Forelimb muscle (tissue), 1 donor: ENCODE data around the gene DDR1. TPM values are rescaled to one million over a fixed set of nuclear protein-coding genes. Genes with fewer than 3 reads are reported as not detected.

Experiments used
- DNase-seq: peaks from one replicate; pipeline ENCODE4 v3.0.0-alpha.2; 2013; ENCODE audit warnings: low read depth
- polyA plus RNA-seq: library from polyadenylated mRNA; unstranded; fragments of 120-200 nt; gene quantifications from one replicate; pipeline ENCODE4 v1.2.1, GENCODE V29; 2013; ENCODE audit not compliant: insufficient read length

DDR1 gene
- polyA plus RNA-seq, 1 donor = 65.4 TPM

DNA sequence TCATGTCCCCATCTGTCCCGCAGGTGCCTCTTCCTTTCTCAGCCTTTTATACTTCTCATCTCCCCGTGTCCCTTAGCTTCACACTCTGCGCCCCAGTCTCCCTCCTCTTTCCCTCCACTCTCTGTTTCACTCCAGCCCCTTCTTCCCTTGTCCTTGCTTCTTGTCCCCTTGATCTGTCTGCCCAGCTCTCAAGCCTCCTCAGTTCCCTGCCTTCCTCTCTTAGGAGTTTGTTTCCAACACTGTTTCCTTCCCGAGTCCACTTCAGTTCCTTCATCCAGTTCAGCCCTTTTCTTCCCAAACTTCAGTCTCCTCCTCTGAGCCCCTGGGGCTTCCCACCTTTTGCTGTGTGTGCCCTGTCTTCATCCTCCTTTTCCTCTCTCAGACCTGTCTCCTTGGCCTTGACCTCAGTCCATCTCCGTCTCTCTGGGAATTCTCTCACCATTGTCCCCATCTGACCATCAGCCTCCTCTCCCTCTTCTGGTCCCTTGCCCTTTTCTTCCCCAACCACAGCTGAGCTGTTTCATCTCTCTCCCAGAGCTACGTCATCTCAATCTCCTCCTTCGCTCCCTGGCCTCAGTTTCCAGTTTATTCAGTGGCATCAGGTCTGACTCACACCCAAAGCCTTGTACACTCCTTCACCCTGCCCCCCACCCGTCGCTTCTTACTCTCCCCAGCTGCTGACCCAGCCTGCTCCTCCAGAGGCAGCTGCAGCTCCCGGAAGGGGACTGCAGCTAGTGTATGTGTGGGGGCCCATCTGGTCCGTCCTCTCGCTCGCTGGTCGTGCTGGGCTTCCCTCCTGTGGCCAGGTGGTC is 2.7 kb upstream of the DDR1 start:
- no peak for DNase-seq

DNA sequence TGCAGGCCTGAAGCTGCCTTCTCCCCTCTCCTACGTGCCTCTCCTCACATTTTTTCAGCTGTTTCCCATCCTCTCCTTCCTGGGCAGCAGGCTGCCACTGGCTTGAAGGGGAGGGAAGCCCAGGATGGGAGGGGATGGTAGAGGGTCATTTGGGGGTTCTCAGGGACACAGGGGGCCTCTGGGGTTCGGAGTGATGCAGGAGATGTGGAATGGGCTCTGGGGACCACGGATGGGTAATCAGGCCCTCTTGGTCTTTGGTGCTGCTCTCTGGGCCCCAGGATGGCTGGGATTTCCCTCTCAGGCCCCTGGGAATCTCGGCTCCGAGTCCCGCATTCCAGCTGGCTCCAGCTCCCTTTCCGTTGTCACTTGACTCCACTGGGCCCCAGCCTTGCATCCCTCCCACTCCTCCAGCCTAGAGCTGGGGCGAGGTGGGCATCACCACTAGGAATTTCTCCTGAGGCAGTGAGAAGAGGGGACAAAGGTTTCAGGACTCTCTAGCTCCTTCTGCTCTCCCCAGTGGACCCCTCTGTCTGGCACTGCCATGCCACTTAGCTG is 2.0 kb upstream of the DDR1 start:
- DNase-seq = no peak

DNA sequence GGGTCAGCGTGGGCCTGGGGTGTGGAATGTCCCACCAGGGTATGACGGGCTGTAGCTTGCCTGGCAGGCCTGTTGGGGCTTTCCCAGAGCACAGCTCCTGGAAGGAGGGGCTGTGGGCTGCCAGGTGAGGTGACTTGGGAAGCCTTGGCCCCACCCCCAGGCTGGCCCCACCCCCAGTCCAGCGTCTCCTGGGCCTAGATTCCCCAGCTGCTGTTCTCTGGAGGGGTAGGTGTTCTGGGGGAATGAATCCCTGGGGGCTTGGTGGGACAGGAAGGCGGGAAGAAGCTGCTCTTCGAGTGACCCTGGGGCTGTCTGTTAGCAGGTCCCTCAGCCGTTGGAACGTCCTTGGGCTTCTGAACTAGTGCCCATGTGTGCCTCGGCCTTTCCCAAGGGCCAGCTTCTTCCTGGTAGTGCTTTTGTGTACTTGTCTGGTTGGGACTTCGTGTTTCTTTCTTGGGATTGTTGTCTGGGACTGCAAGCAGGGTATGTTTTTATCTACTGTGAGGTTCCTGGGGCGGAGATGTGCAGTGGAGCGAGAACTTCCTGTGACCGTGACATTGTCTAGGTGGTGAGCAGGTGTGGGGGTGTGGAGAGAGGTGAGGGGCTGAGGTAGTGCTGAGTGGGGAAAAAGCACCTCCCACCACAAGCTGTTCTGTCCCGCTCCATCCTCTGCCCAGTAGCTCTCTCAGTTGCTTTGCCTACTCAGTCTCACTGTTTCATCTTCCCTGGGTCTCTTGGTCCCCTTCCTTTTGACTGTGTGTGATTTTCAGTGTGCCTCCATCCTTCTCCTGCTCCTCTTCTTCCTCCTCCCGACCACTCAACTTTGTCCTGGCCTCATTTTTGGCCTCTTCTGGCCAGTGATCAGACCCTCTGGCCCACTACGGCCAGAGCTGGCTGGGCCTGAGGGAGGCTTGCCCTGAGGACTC is 1.3 kb upstream of the DDR1 start:
- no peak for DNase-seq

DNA sequence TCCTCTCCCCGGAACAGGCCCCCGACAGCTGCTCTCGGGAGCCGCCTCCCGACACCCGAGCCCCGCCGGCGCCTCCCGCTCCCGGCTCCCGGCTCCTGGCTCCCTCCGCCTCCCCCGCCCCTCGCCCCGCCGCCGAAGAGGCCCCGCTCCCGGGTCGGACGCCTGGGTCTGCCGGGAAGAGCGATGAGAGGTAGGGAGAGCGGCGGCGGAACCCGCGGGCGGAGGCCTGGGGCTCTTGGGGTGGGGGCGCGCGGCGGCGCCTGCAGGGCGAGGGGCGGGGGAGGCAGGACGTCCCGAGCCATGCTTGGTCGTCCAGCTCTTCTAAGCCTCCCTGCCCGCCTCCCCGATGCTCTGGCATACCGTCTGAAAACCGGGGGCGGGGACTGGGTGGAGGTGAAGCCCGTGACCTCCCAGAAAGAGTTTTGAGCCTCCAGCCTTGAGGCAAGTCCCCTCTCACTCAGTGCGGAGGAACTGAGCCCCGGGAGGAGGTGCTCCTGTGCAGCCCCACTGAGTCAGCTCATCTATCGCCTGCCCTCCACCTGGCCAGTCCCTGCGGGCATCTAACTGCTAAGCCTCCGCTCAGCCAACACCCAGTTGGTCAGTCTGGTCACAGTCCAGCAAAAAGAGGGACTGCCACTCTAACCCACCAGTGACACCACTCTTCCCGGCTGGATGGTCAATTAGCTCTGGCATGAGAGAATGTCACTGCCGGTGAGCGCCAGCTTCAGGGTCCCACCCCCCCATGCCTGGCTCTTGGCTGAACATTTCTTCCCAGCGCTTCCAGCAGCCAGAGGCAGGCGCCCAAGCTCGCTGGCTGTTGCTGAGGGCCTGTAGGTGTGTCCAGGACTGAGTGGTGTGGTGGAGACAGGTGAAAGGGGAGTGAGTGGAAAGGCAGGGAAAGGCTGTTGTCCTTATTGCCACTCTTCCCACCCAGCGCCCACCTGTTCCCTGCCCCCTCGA is 482 bp downstream of the DDR1 start:
- no peak for DNase-seq

DNA sequence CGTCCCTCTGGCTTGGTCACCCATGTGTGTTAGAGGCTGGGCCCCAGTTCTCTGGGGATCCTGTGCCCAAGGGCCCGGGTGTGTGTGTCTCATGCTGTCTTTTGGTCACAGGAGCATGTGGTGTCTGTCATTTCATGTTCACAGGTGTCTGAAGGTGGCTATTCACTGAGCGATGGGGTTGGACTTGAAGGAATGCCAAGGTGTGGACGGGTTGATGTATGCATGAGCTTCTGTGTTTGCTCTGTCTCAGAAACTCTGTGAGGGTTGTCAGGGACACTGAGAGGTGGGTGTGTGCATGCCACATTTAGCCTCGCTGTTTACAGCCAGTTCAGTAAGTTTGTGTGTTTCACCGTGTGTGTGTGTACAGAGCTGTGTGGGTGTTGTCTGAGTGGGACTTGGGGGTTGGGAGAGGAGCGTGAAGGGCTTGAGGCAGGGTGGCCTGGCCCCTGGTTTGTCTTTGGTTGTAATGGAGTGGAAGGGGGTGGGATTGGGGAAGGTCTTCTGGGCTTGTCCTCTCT is 1.2 kb downstream of the DDR1 start:
- DNase-seq = no peak

DNA sequence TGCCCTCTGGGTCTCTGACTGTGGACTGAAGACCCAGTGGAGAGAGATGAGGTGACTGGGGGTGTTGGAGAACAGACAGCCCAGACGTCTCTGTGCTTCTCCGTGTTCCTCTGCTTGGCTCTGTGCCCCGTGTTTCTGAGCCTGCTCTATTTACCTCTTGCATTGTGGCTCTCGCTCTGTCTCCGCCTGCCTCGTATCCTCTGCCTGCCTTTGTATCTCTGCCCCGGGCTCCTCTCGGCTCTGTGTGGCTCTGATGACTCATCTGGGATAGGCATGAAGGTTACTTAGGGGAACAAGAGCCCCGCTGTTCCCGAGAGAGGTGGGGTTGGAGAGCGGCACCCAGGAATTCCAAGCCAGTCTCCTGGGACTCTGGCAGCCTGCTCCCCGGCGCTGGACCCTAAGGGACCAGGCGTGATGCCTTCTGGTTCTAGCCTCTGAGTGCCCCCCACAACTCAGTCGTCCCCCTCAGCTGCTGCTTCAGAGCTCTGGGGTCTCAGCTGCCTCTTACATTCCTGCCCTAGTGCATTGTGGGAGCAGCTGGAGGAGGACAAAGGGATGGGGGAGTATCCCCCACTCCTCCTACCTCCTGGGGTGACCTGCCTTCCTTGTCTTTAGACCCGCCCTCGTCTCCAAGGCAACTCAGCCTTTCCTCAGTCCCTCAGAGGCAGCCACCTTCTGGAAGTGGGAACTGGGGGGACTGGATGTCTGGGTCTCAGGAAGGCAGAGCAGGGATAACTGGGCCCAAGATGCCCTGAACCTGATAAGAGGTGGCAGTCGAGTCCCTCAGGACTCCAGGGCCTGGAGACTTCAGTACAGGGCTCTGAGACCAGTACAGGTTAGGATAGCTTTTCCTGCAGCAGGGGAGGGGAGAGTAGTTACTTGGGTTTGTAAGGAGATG is 1.9 kb downstream of the DDR1 start:
- DNase-seq = no peak

DNA sequence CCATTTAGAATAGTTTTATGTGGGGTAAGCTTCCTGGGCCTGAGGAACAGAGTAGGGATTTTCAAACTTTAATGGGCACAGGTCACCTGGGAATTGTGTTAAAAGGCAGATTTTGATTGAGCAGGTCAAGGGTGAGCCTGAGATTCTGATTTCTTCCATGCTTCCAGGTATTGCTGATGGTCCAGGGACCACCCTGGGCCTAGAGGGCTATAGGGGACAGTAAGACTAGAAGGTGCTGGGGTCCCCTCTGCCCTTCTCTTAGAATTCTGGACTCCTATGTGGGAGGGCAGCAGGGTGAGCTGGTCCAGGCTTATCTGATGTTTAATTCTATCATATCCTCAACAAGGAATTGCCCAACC is 2.6 kb downstream of the DDR1 start:
- no peak for DNase-seq

DNA sequence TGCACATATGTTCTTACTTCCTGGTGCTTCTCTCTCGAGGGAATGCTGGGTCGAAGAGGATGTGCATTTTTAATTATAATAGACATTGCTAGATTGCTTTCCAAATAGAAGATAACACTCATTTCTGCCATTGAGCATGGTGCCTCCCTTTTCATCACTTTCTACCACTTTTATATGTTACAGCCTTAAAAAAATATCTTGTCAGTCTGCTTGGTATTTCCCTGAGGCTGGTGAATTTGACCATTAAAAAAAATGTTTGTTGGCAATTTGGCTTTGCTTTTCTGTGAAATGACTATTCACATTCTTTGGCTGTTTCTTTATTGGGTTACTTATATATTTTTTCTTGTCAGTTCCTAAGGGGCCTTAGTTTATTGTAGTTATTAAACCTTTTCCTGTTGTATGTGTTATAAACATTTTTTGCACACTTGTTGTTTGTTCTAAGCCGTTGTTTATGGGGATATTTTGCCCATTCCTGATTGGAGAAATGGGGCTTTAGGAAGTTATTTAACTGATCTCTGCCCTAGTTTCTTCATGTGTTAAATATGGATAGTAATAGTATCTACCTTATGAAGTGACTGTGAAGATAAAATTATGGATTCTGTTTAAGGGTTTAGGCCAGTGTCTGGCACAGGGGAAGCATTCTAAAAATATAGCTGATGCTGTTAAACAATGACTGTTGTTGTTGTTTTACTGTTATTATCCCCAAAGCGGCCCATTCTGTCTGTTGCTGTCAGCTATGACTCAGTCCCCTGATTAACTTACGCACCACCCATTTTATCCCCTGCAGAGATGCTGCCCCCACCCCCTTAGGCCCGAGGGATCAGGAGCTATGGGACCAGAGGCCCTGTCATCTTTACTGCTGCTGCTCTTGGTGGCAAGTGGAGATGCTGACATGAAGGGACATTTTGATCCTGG is 3.8 kb downstream of the DDR1 start:
- DNase-seq = no peak

DNA sequence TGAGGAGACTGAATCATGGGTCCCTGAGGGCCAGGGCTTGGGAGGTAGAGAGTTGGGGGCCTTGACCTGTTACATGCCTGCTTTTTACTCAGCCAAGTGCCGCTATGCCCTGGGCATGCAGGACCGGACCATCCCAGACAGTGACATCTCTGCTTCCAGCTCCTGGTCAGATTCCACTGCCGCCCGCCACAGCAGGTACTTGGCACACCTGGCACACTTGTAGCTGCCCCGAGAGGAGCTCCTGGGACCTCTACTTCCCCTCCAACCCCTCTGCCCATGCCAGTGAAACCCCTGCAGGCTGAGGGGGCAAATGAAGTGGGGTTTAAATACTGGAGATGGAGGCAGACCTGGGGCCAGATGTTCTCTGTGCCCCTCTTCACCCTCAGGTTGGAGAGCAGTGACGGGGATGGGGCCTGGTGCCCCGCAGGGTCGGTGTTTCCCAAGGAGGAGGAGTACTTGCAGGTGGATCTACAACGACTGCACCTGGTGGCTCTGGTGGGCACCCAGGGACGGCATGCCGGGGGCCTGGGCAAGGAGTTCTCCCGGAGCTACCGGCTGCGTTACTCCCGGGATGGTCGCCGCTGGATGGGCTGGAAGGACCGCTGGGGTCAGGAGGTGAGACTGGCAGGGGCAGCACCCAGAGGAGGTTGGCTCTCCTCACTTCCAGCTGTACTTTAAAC is 4.6 kb downstream of the DDR1 start:
- DNase-seq = no peak

DNA sequence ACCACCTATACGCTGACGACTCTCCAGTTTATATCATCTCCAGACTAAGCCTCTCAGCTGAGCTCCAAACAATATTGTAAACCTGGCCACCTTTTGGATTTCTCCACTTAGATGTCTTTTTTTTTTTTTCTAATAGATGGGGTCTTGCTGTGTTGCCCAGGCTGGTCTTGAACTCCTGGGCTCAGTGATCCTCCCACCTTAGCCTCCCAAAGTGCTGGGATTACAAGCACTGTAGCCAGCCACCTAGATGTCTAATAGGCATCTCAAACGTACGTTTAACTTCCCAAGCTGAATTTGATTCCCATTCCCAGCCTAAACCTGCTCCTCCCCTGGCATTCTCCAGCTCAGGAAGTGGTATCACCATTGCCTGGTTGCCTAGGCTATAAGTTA is 5.2 kb downstream of the DDR1 start:
- no peak for DNase-seq

DNA sequence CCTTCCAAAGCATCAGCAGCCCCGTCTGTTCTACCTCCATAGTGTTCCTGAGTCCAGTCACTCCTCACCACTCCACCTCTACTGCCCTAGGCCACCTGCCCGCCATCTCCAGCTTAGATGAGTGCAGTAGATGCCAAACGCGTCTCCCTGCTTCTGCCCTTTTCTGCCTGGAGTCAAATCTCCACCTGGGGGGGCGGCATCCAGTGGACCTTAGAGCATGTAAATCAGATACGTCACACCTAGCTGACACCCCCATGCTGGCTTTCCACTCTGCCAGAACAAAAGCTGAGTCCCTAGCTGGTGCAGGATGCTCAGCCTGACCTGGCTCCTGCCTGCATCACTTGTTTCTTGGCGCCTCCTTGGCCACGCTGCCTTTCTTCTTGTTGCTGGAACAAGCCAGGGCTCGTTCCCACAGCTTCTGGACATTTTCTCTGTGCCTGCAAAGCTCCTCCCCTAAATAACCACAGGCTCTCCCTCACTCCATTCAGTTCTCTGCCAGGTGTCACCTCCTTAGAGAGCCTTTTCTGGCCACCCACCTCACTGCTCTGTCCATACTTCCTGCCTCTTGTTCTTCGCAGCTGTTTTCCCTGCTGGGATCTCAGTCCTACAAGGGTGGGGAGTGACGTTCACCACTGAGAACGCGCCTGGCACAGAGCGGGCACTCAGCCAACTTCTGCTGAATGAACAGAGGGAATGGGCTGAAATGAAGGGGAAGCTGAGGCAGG is 5.8 kb downstream of the DDR1 start:
- DNase-seq = no peak

DNA sequence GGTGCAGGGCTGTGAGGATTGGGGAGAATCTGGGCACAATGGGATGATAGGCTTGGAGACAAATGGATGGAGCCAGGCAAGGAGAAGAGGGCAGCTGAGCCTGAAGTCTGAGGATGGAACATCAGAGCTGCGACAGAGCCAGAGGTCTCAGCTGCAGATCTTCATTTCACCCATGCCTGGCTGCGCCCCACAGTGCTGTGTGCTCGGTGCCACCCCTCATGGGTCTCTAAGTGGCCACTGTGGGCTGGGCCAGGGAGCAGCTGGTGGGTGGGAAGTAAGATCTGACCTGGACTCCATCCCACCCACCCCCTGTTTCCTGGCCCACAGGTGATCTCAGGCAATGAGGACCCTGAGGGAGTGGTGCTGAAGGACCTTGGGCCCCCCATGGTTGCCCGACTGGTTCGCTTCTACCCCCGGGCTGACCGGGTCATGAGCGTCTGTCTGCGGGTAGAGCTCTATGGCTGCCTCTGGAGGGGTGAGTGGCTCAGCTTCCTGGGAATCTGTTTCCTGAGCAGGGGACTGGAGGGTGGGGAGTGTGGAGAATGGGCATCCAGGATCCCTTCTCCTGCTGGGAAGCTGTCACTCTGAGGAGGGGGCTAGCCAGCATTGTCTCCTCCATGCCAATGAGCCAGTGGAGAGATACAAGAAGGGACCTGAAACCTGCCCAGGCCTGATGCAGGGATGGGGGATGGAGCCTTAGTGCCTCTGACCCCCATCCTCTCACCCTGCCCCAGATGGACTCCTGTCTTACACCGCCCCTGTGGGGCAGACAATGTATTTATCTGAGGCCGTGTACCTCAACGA is 6.5 kb downstream of the DDR1 start:
- no peak for DNase-seq

DNA sequence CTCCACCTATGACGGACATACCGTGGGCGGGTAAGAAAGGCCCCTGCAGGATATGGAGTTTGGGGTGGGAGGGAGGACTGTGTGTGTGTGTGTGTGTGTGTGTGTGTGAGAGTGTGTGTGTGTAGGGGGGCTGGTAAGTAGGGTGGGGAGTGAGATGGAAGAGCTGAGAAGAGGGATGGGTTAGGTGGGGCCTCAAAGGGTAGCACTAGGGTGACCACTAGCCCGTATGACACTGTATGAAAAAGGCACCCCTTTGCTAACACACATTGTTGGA is 7.1 kb downstream of the DDR1 start:
- no peak for DNase-seq

DNA sequence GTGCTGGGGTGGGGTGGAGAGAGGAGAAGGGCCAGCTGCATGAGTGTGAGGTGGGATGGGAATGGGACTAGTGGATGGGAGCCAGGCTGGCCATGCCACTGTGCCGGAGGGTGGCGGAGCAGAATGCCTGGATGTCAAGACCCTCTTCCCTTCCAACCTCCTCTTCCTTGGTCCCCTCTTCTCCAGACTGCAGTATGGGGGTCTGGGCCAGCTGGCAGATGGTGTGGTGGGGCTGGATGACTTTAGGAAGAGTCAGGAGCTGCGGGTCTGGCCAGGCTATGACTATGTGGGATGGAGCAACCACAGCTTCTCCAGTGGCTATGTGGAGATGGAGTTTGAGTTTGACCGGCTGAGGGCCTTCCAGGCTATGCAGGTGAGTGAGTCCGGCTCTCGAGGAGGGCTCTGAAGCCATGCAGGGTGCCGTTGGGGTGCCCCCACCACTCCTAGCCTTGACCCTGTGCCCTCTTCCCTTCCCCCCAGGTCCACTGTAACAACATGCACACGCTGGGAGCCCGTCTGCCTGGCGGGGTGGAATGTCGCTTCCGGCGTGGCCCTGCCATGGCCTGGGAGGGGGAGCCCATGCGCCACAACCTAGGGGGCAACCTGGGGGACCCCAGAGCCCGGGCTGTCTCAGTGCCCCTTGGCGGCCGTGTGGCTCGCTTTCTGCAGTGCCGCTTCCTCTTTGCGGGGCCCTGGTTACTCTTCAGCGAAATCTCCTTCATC is 7.7 kb downstream of the DDR1 start:
- DNase-seq = no peak

DNA sequence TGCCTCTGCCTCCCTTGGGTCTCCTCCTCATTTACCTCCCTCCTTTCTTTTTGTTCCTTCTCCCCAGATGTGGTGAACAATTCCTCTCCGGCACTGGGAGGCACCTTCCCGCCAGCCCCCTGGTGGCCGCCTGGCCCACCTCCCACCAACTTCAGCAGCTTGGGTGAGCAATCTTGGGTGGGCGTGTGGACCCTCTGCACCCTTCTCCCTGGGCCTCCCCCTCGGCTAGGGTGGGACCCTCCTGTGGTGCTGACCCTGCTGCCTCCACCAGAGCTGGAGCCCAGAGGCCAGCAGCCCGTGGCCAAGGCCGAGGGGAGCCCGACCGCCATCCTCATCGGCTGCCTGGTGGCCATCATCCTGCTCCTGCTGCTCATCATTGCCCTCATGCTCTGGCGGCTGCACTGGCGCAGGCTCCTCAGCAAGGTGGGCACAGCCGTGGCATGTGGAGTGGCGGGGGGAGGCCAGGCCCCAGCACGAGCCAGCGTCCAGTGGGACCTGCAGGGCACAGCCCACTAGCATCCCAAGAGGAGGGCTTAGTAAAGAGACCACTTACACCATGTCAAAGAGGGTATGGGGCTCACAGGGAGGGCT is 8.8 kb downstream of the DDR1 start:
- DNase-seq = no peak

DNA sequence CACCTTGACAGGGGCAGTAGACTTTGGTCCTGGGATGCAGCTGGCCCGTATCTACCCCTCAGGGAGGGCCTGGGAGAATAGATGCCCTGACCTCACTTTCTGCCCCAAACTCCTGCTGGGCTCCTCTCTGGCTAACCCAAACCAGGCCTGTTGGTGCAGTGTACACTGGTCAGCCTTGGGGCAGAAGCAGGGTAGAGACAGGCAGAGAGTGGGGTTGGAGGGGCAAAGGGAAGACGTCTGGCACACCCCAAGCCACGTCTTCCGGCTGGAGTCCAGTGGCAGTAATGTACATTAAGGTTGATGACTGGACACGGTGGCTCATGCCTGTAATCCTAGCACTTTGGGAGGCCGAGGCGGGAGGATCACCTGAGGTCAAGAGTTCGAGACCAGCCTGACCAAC is 9.3 kb downstream of the DDR1 start:
- no peak for DNase-seq
